A673 (cell line): Measurements from ENCODE around the gene GABRB2. TPM values are rescaled to one million over a fixed set of nuclear protein-coding genes. Genes with fewer than 3 reads are reported as not detected.

Experiments used
- BruUV-seq: library from RNA; stranded (reverse); fragments of 400-500 nt; replicated peaks from 2 replicates; lab custom pipeline; 2021; lab: Mats Ljungman, UMichigan
- CTCF ChIA-PET: fragments of 300-600 bp; sonication (Branson Sonifier 250); formaldehyde crosslinking; loops from one replicate; lab custom pipeline; 2022; ENCODE audit warnings: antibody characterized with exemption; lab: Charles Lee
- POLR2A ChIA-PET: fragments of 300-600 bp; sonication (Branson Sonifier 250); formaldehyde crosslinking; loops from one replicate; lab custom pipeline; 2022; ENCODE audit warnings: antibody characterized with exemption; ENCODE audit not compliant: low non-redundant PET; lab: Charles Lee
- DNase-seq: peaks from one replicate; pipeline ENCODE4 v3.0.0-alpha.2; 2015; ENCODE audit warnings: low spot score
- H3K27ac ChIP-seq: fragments of 200-600 bp; sonication (generic); 2 replicates; pipeline ENCODE4 v1.5.1; 2016; ENCODE audit warnings: mixed run types, low read depth, mild to moderate bottlenecking, mixed read lengths, antibody characterized with exemption, low read length; ENCODE audit not compliant: poor library complexity, severe bottlenecking
- H3K27me3 ChIP-seq: fragments of 200-600 bp; sonication (generic); replicated peaks from 2 replicates; pipeline ENCODE4 v1.6.1; 2017; ENCODE audit warnings: mixed run types, low read depth, mild to moderate bottlenecking, mixed read lengths, antibody characterized with exemption, low read length; ENCODE audit not compliant: insufficient read depth, poor library complexity
- H3K36me3 ChIP-seq: fragments of 200-600 bp; sonication (generic); 2 replicates; pipeline ENCODE4 v1.6.1; 2016; ENCODE audit warnings: mixed run types, mild to moderate bottlenecking, mixed read lengths, antibody characterized with exemption, low read length; ENCODE audit not compliant: insufficient read depth, poor library complexity, severe bottlenecking
- H3K4me1 ChIP-seq: fragments of 200-600 bp; sonication (generic); 2 replicates; pipeline ENCODE4 v1.6.1; 2017; ENCODE audit warnings: mixed run types, mild to moderate bottlenecking, mixed read lengths, antibody characterized with exemption, low read length; ENCODE audit not compliant: insufficient read depth, poor library complexity, severe bottlenecking
- H3K4me3 ChIP-seq: fragments of 200-600 bp; sonication (generic); 2 replicates; pipeline ENCODE4 v1.5.1; 2016; ENCODE audit warnings: low read depth, mixed run types, mild to moderate bottlenecking, mixed read lengths, low read length; ENCODE audit not compliant: poor library complexity, severe bottlenecking
- H3K9me3 ChIP-seq: fragments of 200-600 bp; sonication (generic); 2 replicates; pipeline ENCODE4 v1.6.1; 2016; ENCODE audit warnings: mixed run types, low read depth, mild to moderate bottlenecking, mixed read lengths, antibody characterized with exemption, low read length; ENCODE audit not compliant: poor library complexity, severe bottlenecking
- CTCF ChIP-seq: fragments of 300-800, 200-600 bp; sonication (generic); conservative IDR thresholded peaks from 2 replicates; pipeline ENCODE4 v1.5.1; 2017; ENCODE audit warnings: low read depth, mild to moderate bottlenecking, antibody characterized with exemption, low read length, moderate library complexity, mixed read lengths
- EZH2 ChIP-seq: fragments of 200-600 bp; sonication (generic); IDR thresholded peaks from 2 replicates; pipeline ENCODE4 v1.6.1; 2017; ENCODE audit warnings: borderline replicate concordance, low read depth, mild to moderate bottlenecking, mixed read lengths, antibody characterized with exemption, low read length; ENCODE audit not compliant: poor library complexity, severe bottlenecking
- intact Hi-C: fragments of 100-400 bp; cut with micrococcal nuclease; formaldehyde crosslinking; loops from one replicate; pipeline ENCODE4 v1.10.0; 2022; ENCODE audit not compliant: unreplicated experiment
- total RNA-seq: library from RNA; stranded (reverse); gene quantifications from 2 replicates; pipeline ENCODE4 v1.2.3, GENCODE V29; 2021

The GABRB2 gene
- total RNA-seq, 1 experiment from 2014 or later: not detected

GRCh38 chr5:161446655-161447054 is 99.9 kb downstream of the GABRB2 start:
- CTCF ChIA-PET: no interaction called here

GRCh38 chr5:161442471-161442870 is 104.1 kb downstream of the GABRB2 start:
- intact Hi-C loops: no loop called here
- no TSS peak for BruUV-seq
- no peak for DNase-seq
- H3K27ac ChIP-seq: no peak overlapping the region
- no peak for TF ChIP-seq CTCF
- no peak for TF ChIP-seq EZH2
- H3K4me1 ChIP-seq: no peaks in the 10 kb centered on the region
- ChIA-PET POLR2A (no interaction called here), CTCF (no interaction called here)
- H3K4me3 ChIP-seq: no peak overlapping the region
- no peaks in the 10 kb centered on the region for H3K27me3 ChIP-seq
- no peaks in the 10 kb centered on the region for H3K9me3 ChIP-seq
- no peaks in the 10 kb centered on the region for H3K36me3 ChIP-seq

More at GRCh38 chr5:161446655-161447054, 99.9 kb downstream of the GABRB2 start:
- TF ChIP-seq CTCF (no peak), EZH2 (no peak)
- POLR2A ChIA-PET: no interaction called here
- H3K4me1 ChIP-seq: no peaks in the 10 kb centered on the region
- no peak for DNase-seq
- no peak overlapping the region for H3K4me3 ChIP-seq
- intact Hi-C loops: no loop called here
- no peaks in the 10 kb centered on the region for H3K36me3 ChIP-seq
- no peaks in the 10 kb centered on the region for H3K9me3 ChIP-seq
- H3K27me3 ChIP-seq: no peaks in the 10 kb centered on the region
- no peak overlapping the region for H3K27ac ChIP-seq
- no TSS peak for BruUV-seq

- no peak overlapping the region for H3K4me3 ChIP-seq
- no peaks in the 10 kb centered on the region for H3K9me3 ChIP-seq
- ChIA-PET POLR2A (no interaction called here), CTCF (no interaction called here)
- H3K36me3 ChIP-seq: no peaks in the 10 kb centered on the region
- H3K27ac ChIP-seq: no peak overlapping the region
- DNase-seq: no peak
- intact Hi-C loops: no loop called here
- H3K27me3 ChIP-seq: no peaks in the 10 kb centered on the region
- H3K4me1 ChIP-seq: no peaks in the 10 kb centered on the region
- no TSS peak for BruUV-seq
- no peak for TF ChIP-seq EZH2
- no peak for TF ChIP-seq CTCF
These were observed 113.7 kb downstream of the GABRB2 start for GRCh38 chr5:161432798-161433197.
